Measurements from ENCODE around the gene CLDND2.

The CLDND2 gene

DNA sequence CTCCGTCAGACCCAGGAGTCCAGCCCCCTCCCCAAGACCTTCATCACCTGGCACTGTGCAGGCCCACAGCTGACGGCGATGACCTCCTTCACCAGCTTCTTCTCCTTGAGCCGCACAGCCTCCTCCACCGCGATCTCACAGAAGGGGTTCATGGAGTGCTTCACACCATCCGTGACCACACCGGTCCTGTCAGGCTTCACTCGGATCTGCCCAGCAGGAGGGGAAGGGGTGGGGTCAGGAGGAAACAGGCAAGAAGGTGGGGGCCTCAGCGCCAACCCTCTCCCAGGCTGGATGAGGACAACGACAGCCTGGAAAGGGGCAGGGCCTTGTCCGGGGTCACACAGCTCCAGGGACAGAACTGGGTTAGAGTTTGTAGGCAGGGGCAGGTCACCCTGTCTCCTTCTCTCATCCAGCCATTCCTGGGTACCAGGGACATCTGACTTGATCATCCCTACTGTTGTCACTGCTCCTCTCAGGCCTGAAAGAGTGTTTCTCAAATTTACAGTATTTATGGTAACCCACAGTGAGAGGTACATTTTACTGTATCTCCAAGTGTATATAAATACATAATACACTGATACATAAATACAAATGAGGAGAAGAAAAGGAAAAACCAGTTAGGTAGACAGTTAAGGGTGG, 14.6 kb downstream of the CLDND2 start:
- FAIRE-seq, result no peak

DNA sequence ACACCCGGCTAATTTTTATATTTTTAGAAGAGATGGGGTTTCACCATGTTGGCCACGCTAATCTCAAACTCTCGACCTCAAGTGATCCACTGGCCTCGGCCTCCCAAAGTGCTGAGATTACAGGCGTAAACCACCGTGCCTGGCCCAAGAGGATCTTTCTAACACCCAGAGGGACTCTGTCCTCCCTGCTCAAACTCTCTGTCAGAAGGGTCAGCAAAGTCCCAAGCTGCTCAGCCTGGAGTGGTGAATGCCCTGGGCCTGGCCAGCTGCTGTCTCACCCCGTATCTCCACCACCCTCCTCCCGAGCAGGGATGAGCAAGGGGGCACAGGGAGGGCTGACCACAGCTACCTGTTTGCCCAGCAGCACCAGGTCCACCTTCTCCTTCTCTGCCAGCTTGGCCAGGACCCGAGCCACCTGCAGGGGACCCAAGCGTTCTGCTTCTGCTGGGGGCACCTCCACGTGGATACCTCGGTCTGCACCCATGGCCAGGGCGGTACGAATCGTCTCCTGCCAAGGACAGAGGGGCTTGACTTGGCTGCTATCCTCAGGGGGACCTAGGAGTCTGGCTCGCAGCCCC, 15.9 kb downstream of the CLDND2 start:
- no peak for FAIRE-seq

DNA sequence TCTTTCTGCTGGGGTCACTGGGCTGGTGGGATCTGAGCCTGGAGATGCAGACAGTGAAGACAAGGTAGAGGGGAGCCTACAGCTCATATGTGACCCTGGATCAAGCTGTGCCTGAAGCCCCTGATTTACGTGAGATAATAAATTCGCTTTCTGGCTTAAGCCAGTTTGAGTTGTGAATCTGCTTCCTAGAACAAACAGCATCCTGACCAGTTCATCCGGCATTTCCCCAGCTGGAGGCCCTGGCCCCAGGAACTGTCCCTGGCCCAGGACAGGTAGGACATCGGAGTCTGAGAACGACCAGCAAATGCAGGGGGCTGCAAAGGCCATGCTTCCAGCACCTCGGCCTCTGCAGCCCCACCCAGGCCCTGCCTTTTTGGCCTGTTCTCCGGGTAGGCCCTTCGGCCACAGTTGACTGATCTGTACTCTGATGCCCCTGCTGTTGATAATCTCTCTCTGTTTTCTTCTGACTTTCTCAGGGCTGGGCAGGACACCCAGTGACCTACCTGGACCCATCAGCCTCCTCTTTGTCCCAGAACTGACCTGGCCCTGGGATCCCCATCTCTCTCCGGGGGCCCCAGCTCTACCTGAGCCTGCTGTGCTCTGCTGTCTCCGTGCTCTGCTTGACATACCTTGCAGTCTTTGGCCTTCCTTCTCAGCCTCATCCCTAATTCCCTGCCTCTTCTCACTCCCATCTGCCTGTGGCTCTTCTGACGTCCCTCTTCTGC, 17.4 kb downstream of the CLDND2 start:
- no peak for FAIRE-seq

DNA sequence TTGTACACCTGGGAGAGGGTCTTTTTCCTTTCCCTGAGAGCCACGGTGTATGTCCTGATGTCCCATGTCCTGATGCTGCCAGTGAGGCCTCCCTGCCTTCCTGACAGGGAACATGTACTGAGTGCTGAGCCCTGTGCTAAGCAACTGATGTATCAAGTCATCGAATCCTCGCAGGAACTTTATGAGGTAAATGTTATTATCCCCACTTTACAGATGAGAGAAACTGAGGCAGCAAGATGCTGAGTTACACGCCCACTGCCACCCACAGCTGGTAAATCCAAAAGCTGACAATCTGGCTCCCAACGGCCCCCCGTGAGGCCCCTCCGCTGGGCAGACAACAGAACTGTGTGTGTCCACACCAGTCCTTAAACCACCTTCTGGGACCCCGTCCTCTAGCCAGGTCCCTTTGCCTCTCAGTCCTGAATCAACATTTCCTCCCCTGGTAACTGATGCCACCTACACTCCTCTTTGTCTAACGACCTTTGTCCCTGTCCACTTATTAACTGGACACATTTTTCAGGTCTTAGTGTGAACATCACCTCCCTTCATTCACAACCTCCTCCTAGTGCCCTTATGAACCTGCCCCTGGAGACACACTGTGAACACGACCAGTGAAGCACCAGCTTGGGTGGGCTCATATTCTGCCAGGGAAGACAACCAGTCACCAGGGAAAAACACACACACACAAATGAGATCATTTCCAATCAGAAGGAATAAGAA, 21.4 kb downstream of the CLDND2 start:
- no peak for FAIRE-seq

DNA sequence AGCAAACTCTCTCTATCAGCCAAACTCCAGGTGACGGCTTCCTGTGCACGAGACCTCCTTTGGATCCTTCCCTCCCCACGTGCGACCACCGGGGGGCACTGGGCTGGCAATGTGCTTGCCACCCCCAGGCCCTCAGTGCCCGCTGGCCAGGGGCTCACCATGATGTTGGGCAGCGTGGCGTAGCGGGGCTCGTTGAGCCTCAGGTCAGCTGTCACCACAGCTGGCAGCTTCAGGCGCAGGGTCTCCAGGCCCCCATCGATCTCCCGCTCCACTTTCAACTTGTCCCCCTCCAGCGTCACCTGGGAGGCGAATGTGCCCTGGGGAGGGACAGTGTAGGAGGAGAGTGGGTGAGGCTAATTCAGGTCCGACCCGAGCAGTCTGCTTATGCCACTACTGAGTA, 22.1 kb downstream of the CLDND2 start:
- FAIRE-seq, result no peak

DNA sequence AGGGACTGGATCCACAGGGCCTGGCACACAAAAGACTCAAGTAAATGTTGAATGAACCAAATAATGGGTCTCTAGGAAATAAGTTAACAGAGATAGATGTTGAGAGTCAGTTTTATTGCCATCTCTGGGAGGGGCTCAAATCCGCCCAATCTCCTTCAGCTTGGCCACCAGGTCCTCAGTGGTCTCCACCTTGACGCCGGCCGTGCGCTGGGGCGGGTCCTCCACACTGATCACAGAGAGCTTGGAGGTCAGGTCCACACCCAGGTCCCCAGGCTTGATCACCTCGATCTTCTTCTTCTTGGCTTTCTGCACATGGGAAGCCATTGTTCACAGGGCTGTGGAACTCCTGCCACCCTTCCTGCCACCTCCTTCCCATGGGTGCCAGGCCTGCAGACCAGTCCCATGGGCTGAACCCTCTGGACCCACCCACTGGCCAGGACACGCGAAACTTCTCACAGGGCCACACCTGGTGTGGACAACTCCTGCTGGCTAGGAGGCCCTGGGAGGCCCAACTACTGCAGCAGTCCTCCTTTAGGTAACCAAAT, 23.7 kb downstream of the CLDND2 start:
- FAIRE-seq, result no peak

DNA sequence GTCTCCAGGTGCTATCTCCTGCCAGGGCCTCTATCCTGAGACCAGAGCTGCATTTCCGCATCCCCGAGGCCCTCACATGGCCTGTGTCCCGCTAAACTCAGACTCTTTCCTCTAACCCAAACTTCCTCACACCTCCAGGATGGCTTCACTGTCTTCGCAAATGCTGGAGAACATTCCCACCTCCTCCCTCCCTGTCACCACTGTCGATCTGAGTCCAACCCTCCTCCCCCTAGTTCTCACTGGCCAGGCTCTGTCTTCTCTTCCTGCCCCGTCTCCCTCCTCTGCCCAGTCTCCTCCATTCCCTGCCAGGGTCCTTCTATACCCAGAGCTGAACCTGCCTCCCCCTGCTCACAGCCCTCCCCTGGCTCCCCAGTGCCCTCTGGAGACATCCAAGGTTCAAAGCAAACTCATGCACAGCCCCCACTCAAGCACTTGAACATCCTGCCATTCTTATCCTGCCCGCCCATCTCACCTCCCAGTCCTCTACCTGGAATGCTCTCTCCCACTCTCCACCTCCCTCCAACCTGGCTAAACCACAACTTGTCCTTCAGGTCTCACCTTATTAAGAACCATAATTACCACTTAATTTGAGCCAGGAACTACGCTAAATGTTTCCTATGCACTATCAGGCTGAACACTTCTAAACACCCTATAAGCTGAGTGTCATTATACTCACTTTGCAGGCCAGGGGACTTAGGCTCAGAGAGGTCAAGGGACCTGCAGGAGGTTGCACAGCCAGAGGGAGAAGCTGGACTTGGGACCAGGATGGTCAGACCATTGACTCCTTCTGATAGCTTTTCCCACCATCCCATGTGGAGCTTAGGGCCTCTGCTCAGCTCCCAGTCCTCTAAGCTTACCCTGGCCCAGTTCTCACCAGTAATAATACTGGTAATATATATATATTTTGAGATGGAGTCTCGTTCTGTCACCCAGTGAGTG, 25.9 kb downstream of the CLDND2 start:
- no peak for FAIRE-seq

DNA sequence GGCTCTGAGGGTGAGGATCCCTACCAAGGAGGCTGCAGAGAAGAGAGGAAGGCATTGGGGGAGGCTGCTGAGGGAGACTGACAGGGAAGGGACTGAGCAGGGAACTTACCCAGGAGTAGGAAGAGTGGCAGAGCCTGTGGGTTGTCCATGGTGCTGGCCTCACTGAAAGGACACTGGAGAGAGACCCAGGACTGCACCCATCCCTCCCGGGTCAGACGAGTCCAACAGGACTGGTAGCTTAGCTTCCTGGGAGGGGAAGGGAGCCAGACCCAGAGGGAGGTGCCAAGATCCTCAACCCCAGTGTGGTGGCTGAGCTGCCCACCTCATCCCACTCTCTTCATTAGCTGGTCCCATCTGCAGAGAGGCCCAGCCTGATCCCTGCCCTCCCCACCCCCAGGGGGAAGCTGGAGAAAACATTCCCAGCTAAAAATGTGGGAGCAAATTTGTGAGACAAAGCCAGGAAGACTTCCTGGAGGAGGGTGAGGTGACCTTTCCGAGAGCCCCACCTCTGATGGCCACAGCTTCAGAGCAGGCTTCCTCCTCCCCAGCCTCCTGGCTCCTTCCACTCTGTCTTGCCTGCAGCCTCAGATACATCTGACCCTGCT, 26.7 kb downstream of the CLDND2 start, which contains the start of gene VSIG10L:
VSIG10L (minus strand) TSS at position 164 of the 605 bp plus-strand sequence; CDS start at position 149, 15 bp downstream.
- FAIRE-seq, result no peak

DNA sequence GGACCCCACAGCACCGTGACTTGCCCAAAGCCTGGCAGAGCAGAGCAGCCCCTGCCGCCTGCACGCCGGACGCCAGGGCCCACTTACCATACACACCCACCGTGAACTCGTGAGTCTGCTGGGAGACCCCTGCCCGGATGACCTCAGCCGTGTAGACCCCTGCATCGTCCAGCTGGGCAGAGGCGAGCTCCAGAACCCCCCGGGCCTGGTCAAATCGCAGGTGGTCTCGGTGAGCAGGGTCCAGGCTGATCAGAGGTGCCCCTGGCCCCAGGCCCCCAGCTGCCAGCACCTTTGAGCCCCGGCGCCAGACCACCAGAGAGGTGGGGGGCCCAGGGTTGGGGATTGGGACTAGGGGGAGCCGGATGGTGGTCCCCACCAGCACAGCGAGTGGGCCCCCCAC, 27.7 kb downstream of the CLDND2 start:
- no peak for FAIRE-seq

DNA sequence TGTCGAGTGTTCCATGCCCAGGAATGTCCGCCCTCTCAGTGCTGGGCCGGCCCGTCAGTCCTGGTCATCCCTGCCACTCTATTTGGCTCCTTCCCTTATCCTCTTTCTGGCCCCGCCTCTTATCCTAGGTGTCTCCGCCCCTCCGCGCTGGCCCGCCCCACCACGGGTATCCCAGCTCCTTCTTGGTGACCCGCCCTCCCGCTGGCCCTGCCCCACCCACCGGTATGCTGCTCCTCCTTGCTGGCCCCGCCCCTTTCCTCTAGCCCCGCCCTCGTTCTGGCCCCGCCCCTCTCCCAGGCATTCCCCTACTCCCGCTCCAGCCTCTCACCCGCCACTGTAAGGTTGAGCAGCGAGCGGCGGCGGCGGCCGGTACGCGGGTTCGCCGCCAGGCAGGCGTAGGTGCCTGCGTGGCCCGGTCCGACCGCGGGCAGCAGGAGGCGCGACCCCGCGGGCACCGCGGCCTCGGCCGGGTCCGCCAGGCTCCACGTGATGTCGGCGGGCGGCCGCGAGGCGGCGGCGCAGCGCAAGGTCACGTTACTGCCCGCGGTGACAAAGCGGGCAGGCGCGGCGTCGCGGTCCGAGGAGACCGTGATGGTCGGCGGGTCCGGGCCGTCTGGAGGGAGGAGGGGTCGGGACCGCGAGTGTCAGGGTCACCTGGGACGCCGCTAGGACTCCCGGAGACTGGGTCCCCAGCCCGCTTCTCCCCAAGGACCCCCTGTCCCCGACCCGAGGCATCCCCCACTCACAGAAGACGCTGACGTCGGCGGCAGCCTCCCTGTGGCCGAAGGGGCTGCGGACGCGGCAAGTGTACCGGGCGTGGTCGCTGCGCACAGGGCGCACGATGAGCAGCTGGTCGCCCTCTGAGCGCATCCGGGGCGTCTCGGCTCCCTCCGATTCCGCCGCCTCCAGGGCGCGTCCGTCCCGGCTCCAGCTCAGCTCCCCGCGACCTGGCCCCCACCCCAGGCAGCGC, 28.8 kb downstream of the CLDND2 start:
- peak; percentile 51 for FAIRE-seq

DNA sequence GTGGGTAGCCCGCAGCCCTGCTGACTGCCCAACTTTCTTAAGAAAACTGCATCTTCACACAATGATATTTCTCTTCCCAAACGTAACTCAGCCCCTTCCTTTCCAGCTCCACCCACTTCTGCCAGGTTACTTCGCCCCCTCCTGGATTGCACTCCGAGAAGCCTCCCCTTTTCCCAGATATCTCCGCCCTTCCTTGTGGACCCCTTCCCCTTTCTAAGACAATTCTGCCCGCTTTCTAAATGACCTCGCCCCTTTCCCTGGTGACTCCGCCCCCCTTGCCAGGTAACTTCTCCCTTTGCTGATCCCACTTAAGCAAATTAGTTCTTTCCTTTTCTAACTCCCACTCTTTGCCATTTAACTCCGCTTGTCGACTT, 29.5 kb downstream of the CLDND2 start:
- FAIRE-seq, result no peak

DNA sequence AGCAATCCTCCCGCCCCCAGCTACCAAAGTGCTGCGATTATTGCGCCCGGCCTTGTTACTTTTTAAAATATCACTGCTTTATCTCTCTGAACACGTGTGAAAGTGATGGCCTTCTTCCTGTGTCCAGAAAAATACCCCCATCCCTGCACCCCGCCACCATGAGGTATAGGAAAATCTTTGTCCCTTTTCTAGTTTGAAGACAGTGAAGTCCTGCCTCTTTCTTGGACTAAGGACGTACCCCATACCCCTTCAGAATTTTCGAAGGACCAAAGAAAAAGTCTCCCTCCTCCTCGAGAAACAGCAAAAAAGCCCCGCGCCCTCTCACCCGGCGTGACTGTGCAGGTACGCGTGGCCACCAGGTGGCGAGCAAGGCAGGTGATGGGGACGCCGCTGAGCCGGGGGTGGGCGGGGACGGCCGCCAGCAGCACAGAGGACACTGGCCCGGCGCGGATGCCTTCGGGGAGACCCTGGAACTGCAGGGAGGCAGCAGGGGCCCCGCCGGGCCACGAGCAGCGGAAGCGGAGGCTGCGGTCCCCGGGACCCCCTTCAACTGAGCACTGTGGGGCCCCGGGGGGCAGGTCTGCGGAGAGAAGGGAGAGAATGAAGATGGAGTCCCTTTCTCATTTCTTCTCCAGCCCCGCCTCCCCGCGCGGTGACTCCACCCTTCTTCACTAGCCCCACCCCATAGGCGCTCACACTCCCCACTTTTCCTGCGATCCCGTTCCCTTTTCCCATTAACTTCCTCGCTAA, 30.1 kb downstream of the CLDND2 start:
- FAIRE-seq, result peak; percentile 51

DNA sequence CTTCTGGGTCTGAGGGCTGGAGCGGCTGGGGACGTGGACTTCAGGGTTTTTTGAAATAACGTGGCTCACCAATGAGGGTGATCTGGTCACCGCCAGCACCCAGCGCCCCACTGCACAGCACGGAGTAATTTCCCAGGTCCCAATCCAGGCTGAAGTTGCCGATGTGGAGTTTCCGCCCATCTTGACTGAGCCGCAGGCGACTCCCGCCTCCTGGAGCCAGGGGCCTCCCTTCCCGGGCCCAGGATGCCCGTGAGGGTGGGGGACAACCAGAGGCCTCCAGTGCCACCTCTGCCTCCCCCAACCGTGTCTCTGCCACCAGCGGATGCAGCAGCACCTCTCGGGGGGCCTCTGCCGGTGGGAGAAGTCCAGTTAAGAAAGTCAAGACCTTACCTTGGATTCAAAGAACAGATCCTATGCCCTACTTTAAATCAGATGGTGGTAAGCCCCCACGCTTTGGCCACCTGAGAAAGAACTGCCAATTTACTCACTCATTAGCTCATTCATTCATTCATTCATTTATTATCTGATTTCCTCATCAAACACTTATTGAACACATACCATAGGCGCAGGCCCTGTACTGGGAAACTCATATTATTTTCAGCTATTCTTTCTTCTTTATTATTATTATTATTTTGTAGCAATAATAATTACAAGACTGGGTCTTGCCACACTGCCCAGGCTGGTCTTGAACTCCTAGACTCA, 30.8 kb downstream of the CLDND2 start:
- FAIRE-seq, result no peak

DNA sequence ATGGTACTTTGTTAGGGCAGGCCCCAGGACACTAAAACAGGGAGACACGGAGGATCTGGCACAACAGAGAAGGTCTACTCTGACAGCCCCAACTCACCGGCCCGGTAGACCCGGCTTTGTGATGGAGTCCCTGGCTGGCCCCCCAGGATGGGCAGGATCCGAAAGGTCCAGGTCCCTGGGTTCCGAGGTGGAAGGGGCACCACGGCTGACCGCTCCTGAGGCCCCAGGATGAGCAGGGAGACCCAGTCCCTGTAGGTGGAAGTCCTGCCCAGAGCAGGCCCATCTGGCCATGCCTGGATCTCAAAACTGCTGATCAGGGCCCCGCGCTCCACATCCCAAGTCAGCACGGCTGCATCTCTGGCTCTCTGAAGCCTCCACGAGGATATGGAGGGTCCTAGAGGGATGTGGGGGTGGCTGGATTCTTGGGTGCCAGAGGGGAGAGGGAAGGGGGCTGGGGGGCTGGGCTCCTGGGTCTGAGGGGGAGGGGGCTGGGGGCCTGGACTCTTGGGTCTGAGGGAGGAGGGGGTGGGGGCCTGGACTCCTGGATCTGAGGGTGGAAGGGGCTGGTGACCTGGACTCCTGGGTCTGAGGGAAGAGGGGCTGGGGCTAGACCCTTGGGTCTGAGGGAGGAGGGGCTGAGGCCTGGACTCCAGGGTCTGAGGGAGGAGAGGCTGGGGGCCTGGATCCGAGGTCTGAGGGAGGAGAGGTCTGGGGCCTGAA, 31.5 kb downstream of the CLDND2 start:
- FAIRE-seq, result no peak

DNA sequence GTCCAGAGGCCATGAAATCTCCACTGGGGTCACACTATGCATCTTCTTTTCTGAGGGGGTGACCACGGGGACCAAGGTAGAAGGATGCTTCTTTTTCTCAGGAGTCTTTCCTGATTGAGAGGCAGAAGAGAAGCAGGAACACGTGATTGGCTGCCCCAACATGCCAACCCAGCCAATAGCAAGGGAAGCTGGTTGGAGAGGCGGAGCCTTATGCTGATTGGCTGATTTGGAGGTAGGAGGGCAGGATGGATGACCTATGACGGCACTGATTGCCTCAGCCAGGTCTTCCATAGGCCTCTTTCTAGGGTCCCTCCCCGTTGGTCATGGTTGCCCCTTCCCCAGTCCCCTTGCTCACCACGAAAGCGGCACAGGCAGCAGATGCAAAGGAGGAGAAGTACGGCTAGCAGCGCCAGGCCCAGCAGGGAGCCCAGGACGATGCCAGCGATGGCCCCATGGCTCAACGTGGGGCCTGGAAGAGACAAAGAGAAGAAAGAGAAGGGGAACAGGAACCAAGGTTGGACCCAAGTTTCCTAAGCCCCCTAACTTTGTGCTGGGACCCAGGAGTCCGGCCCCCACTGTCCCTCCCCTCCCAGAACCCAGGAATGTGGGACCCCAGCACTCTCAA, 34.9 kb downstream of the CLDND2 start:
- FAIRE-seq, result no peak

DNA sequence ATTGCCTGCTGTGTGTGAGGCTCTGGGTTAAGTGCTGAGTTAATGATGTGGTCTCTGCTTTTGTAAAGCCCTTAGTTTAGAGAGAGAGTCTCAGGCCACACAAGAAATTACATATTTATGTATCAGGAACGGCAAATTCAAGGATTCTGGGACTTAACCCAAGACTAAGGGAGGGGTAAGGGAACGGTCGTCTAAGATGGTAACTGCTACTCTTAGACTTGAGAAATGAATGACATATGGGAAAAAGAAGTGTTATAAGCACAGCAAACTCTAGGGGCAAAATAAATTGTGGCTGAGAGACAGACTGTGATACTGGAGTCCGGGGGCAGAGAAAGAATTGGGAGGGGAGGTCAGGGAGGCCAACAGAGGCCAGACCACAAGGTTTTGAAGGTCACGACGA, 37.1 kb downstream of the CLDND2 start:
- FAIRE-seq, result no peak

DNA sequence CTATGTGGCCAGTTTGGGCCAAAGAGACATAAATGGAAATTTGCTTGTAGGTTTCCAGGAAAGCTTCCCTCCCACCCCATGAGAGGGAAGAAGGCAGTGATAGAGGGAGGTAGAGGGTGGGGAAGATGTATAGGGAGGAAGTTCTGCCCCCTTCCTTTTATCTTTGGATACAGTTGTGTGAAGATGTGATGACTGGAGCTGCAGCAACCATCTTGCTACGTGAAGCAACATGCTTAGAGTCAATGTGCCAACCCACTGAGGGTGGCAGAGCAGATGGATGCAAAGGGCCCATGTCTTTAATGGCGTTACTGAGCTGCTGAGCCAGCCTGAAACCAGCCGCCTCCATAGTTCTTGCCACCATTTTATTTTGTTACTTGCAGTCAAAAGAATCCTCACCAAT, 37.6 kb downstream of the CLDND2 start:
- FAIRE-seq, result no peak

DNA sequence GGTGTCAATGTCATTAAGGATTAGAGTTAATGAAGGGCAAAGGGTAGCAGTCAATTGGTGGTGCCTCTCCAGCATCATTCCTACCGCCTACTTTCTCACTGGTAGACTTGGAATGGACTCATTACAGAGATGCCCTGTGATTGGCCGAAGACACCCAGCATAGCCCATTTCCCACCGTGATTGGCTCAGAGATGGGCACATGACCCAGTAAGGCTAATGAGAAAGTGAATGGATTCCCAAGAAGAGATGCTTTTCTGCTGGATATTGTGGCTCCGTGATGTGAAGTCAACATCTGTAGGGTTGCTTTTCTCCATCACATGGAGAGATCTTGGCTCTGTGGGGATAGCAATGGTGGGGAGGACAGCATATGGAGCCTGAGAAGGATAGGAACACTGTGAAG, 38.4 kb downstream of the CLDND2 start:
- no peak for FAIRE-seq
